ENCODE measurements around the gene KHNYN.
"Not testable (repeated sequence)": the region's sequence is repeated elsewhere in the genome, so short reads cannot be mapped to it uniquely, and the experiment has no call there.

Gene KHNYN

DNA sequence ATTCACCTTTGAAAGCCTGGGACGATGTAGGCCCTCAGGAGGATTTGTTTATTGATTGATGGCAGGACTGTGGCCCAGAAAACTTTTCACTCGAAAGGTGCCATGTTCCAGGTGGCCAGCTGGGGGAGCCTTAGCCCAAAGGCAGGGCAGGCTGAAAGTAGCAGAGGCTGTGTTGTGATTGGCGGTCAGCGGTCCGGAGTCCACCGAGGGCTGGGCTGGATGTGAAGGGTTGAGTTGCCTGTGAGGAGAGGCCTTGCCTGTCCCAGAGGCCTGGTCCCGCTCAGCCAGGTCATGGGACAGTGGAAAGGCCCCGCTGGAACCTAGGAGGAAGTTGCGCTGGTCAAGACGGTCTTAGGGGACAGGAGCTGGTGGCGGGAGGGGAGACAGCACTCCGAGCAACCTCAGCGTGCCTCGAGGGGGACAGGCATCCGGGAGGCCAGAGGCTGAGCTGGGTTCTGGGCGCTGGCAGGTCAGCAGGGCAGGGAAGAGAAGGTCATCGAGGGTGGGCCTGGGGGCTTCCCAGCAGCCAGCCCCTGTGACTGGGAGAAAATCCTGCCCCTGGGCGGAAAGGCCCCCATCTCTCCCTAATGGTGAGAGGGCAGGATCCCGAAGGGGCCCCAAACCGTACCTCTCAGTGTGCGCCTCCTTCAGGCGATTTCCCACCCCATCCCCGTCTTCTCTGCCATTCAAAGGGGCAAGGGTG lies 52.0 kb downstream of the KHNYN start:
- FAIRE-seq = no peak

- not testable (repeated sequence) for FAIRE-seq
Measured at GRCh38 chr14:24482699-24483303, 53.0 kb downstream of the KHNYN start.

DNA sequence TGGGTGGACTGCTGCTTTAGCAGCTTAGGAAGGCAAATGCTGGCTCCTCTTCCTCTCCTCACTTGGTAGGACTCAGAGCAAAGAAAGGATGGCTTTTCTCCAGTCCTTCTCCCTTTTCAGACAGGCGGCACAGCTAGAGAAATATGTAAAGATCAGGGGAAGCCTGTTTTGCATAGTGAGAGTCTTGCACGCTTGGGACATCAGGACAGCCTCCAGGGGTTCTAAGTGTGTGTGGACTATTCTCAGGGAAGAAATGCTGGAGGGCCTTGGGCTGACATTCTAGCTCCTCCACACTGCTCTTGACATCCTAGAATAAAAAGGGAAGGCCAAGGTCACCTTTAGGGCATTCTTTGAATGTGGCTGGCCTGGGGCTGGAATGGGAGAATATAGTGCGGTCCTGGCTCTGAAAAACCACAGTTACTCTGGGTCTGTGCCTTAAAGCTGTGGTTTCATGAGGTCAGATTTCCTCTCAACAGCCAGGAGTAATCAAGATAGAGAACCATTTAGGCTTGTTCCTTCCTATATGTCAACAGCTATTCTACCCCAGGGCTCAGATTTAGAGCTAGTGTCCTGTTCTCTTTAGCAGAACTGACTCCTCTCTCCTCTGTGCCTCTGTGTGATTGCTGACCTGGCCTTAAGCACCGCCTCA lies 54.0 kb downstream of the KHNYN start:
- no peak for FAIRE-seq

Measured in islet of Langerhans (tissue), 1 donor.